GM21528 (cell line): ENCODE results near the gene CCT6A.
"Not testable (repeated sequence)": the region's sequence is repeated elsewhere in the genome, so short reads cannot be mapped to it uniquely, and the experiment has no call there.

Source experiments
- ATAC-seq: cut with Tn5 transposase; IDR thresholded peaks from one replicate; pipeline ENCODE4 v1.9.1; 2021; ENCODE audit warnings: mild to moderate bottlenecking, moderate library complexity; ENCODE audit not compliant: unreplicated experiment, low FRiP score

CCT6A gene, protein sequence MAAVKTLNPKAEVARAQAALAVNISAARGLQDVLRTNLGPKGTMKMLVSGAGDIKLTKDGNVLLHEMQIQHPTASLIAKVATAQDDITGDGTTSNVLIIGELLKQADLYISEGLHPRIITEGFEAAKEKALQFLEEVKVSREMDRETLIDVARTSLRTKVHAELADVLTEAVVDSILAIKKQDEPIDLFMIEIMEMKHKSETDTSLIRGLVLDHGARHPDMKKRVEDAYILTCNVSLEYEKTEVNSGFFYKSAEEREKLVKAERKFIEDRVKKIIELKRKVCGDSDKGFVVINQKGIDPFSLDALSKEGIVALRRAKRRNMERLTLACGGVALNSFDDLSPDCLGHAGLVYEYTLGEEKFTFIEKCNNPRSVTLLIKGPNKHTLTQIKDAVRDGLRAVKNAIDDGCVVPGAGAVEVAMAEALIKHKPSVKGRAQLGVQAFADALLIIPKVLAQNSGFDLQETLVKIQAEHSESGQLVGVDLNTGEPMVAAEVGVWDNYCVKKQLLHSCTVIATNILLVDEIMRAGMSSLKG

GRCh38 chr7:56051339-56052191 is at the start of gene CCT6A, which contains the start of gene PSPH:
CCT6A (plus strand) TSS chr7:56051765; CDS start chr7:56051849, 84 bp downstream.
PSPH (minus strand) TSS chr7:56051444; CDS start chr7:56021212, 30,232 bp downstream.
- ATAC-seq: peak; percentile 99

- no peak for ATAC-seq
These were observed 47.8 kb upstream of the CCT6A start for GRCh38 chr7:56003749-56004148.

GRCh38 chr7:56007167-56007652 is 44.4 kb upstream of the CCT6A start:
- ATAC-seq: no peak

DNA sequence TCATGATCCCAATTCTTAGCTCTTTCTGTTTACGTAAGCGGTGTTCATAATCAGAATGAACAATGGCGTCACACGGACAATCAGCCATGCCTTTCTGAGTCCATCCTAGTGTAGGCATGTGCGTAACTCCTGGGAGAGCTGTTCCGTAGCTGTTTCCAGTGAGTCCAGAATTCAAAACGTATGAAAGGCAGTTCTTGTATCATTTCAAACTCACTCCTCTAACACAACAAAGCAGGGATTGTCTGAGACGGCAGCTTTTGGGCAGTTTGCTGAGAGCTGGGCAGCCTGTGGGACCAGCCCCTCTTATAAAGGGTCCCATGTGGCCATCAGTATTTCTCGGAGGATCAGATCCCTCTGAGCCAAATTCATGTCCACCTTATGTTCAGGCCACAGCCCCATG is 43.7 kb upstream of the CCT6A start:
- ATAC-seq: no peak

GRCh38 chr7:56009695-56010094 is 41.9 kb upstream of the CCT6A start:
- ATAC-seq: no peak

GRCh38 chr7:56017015-56017414 is 34.5 kb upstream of the CCT6A start:
- not testable (repeated sequence) for ATAC-seq

GRCh38 chr7:56019501-56019900 is 32.1 kb upstream of the CCT6A start:
- ATAC-seq: no peak

DNA sequence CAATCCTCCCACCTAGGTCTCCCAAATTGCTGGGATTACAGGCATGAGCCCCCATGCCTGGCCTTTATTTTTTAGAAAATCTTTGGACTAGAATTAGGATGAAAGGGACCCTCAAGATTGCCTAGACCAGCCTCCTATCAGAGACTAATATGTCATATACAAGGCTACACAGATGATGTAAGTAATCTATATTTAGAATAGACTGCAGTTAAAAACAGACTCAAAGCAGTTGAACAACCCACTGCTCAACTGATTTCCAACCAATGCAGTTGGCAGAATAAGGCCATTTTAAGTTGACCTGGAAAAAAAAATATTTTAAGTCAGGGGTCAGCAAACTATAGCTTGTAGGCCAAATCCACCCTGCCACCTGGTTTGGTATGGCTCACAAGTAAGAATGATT is 28.1 kb upstream of the CCT6A start:
- ATAC-seq: no peak

- ATAC-seq: no peak
These were observed 25.0 kb upstream of the CCT6A start for GRCh38 chr7:56026538-56026937.

DNA sequence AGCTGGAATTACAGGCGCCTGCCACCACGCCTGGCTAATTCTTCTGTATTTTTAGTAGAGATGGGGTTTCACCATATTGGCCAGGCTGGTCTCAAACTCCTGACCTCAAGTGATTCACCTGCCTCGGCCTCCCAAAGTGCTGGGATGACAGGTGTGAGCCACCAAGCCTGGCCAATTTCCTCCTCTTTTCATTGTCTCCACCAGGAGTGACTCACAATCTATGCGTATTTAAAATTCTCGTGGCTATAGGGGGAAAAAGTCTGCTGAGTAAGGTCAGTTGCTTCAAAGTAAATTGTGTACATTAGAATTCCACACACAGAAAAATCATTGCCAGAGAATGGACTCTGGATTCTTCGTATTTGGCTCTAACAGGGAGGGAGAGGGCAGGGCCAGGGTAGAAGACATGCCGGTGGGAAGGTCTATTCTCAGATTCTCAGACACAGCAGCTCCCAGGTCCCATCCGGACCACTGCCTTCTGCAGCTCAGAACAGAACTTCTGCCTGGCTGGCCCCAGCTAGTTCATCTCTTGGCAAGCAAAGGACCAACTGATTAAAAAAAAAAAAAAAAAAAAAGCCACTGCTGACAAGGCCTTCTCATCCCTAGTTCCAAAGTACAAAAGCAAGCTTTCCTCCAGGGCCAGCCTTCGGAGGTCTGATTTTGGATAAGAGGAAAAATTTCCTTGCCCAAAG is 22.5 kb upstream of the CCT6A start:
- ATAC-seq: no peak

DNA sequence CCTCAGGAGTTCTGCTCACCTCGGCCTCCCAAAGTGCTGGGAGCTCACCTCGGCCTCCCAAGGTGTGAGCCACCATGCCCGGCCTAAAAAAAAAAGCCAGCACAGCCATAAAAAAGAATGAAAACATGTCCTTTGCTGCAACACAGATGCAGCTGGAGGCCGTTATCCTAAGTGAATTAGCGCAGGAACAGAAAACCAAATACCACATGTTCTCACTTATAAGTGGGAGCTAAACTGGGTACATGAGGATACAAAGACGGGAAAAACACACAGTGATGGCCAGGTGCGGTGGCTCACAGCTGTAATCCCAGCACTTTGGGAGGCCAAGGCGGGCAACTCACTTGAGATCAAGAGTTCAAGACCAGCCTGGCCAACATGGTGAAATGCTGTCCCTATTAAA is 21.2 kb upstream of the CCT6A start:
- no peak for ATAC-seq

GRCh38 chr7:56031556-56031955 is 20.0 kb upstream of the CCT6A start:
- ATAC-seq: not testable (repeated sequence)

DNA sequence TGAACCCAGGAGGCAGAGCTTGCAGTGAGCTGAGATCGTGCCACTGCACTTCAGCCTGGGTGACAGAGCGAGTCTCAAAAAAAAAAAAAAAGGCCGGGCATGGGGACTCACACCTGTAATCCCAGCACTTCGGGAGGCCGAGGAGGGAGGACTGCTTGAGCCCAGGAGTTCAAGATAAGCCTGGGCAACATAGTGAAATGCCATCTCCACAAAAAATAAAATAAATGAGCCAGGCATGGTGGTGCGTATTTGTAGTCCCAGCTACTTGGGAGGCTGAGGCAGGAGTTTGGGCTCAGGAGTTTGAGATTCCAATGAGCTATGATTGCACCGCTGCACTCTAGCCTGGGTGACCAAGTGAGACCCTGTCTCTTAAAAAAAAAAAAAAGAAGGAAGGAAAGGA is 19.0 kb upstream of the CCT6A start:
- ATAC-seq: not testable (repeated sequence)

- peak; percentile 98 for ATAC-seq
These were observed 17.7 kb upstream of the CCT6A start for GRCh38 chr7:56033671-56034432.

- no peak for ATAC-seq
These were observed 10.8 kb upstream of the CCT6A start for GRCh38 chr7:56040730-56041129.

GRCh38 chr7:56045758-56046157 is 5.8 kb upstream of the CCT6A start:
- not testable (repeated sequence) for ATAC-seq

- ATAC-seq: no peak
These were observed 4.7 kb upstream of the CCT6A start for GRCh38 chr7:56046721-56047445.

DNA sequence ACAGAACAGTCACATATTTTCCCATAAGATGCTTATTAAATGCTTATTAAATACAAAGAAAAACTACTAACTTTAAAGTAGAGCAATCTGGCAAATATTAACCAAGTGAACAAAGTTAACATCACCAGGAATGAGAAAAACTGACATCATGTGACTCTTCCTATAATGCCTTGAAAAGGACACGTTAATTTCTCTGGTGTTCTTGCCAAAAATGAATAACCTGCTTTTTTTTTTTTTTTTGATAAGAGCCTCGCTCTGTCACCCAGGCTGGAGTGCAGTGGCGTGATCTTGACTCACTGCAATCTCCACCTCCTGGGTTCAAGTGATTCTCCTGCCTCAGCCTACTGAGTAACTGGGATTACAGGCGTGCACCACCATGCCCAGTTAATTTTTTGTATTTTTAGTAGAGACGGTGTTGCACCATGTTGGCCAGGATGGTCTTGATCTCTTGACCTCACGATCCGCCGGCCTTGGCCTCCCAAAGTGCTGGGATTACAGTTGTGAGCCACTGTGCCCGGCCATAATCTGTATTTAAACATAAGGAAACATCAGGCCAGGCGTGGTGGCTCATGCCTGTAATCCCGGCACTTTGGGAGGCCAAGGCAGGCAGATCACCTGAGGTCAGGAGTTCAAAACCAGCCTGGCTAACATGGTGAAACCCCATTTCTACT is 4.0 kb upstream of the CCT6A start:
- not testable (repeated sequence) for ATAC-seq
